NB4 (cell line): Measurements from ENCODE around the gene DTWD1.

Experiments
- CTCF ChIP-seq: IDR thresholded peaks from one replicate; pipeline ENCODE4 v1.5.1; 2012; ENCODE audit warnings: low read depth, low read length
- MAX ChIP-seq: IDR thresholded peaks from 2 replicates; pipeline ENCODE4 v1.6.1; 2011; ENCODE audit warnings: low read depth, low read length
- MYC ChIP-seq: IDR thresholded peaks from 2 replicates; pipeline ENCODE4 v1.6.1; 2011; ENCODE audit warnings: low read depth, low read length
- POLR2A ChIP-seq: IDR thresholded peaks from 2 replicates; pipeline ENCODE4 v1.6.1; 2011; ENCODE audit warnings: mild to moderate bottlenecking; ENCODE audit not compliant: insufficient read length; ENCODE audit errors: extremely low read depth

GRCh38 chr15:49624056-49624455 is 3.2 kb downstream of the DTWD1 start:
- TF ChIP-seq POLR2A: no peak
- TF ChIP-seq CTCF: no peak
- no peak for TF ChIP-seq MYC
- no peak for TF ChIP-seq MAX
